ENCODE measurements around the gene RPS25. TPM values are rescaled to one million over a fixed set of nuclear protein-coding genes. Genes with fewer than 3 reads are reported as not detected.

RPS25 gene
- total RNA-seq, 2 donors from 2014 or later: 2,323 to 2,414 TPM

DNA sequence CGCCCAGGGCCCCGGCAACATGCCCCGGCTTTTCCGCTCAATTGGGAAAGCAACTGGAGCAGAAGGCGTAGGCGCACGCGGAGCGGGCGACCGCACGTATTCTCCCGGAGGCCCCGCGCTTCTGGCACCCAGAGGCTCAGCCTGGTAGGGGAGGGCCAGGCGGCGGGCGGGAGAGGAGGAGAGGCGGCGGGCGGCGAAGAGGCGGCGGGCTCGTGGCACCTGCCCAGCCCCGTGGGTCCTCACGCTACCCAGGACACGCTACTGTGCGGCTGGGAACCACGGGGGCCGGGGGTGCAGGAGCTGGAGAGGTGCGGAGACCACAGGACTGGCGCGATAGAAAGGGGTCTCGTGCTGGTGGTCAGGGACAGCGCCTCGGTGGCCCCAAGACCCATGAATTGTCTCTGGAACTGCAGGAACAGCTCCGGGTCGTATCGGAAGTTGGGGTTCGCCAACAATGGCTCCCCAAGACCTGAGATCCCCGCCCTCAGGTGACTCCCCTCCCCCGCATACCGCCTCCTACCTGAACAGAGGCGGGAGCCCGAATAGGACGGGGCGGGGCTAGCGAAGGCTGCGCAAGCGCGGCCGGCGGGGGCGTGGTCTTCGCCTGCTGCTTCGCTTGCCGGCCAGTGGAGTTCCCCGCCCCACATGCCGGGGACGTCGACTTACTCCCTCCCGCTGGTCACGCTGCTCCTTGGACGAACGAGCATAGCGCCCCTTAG, 12.3 kb upstream of the RPS25 start, which contains the start of gene SLC37A4:
TSS of gene SLC37A4 (minus strand) at position 549 of the 719 bp plus-strand sequence.
- peaks cover 23% of the 10 kb centered on the region for H3K4me1 Mint-ChIP-seq
- H3K4me3 Mint-ChIP-seq: peak within 1 kb of the TSS; percentile 89
- H3K36me3 Mint-ChIP-seq (ENCODE audit: low read depth): peaks cover under 1% of the 10 kb centered on the region

DNA sequence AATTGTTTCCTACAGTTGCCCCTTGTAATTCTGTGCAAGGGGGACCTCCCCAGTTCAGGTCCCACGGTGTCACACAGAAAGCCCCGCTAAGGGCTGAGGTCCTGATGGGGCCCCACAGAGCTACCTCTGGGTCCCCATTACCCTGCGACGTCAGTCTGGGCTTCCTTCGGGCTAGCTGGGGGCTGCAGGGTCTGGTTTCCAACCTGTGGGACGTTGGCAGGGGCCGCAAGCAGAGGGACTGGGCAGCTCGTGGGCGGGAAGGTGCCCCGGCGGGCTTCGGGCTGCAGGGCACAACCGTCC, 11.8 kb upstream of the RPS25 start:
- no peak for ATAC-seq
- Mint-ChIP-seq H3K4me1 (peaks cover 28% of the 10 kb centered on the region), H3K27me3 (no peaks in the 10 kb centered on the region), H3K4me3 (peak overlapping the region; percentile 89), H3K36me3 (ENCODE audit: low read depth) (peaks cover 5% of the 10 kb centered on the region), H3K27ac (peak overlapping the region; percentile 87)
- DNase-seq: no peak
- H3K9me3 ChIP-seq (ENCODE audit: control insufficient read depth, low read length, poor library complexity, severe bottlenecking): no peaks in the 10 kb centered on the region

More for the DNA sequence above, 12.3 kb upstream of the RPS25 start, which contains the start of gene SLC37A4:
- peak; percentile 99 to 100 (median 99) for DNase-seq
- H3K9me3 ChIP-seq (ENCODE audit: control insufficient read depth, low read length, poor library complexity, severe bottlenecking): no peaks in the 10 kb centered on the region
- Mint-ChIP-seq H3K27ac (peak within 1 kb of the TSS; percentile 87), H3K27me3 (no peaks in the 10 kb centered on the region)
- peak; percentile 91 for ATAC-seq

DNA sequence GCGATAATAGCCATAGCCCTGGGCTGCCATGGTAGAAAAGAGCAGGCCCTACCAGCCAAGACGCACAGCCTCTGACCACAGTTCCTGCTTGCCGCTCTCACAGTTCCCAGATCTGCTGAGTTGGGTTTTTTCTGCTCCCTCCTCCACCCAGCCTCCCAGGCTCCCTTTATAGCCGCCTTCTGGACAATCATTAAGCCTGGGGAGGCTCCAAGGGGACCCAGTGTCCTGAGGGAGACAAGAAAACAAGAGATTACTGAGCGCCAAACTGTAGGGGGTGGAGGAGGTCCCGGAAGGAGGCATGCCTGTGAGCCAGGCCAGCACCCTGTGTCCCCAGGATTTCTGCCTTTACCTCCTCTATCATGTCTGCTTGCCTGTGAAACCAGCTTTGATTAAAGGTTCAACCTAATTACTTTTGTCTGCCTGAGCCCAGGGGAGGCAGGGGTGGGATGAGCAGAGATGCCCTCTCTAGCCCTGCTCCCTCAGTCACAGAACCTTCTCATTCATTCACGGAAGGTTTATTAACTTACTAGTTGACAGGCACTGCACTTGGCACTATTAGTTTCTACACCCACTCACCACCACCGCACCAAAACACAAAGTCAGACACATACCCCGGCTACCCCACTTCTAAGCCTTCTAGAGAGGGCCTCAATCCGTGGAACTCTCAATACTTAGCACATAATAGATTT, 11.3 kb upstream of the RPS25 start:
- H3K27ac Mint-ChIP-seq: peak overlapping the region; percentile 87
- ATAC-seq (no peak), DNase-seq (no peak)
- H3K36me3 Mint-ChIP-seq (ENCODE audit: low read depth): peaks cover 5% of the 10 kb centered on the region
- H3K9me3 ChIP-seq (ENCODE audit: control insufficient read depth, low read length, poor library complexity, severe bottlenecking): no peaks in the 10 kb centered on the region
- H3K4me3 Mint-ChIP-seq: peak overlapping the region; percentile 89
- peaks cover 31% of the 10 kb centered on the region for H3K4me1 Mint-ChIP-seq
- H3K27me3 Mint-ChIP-seq: no peaks in the 10 kb centered on the region

DNA sequence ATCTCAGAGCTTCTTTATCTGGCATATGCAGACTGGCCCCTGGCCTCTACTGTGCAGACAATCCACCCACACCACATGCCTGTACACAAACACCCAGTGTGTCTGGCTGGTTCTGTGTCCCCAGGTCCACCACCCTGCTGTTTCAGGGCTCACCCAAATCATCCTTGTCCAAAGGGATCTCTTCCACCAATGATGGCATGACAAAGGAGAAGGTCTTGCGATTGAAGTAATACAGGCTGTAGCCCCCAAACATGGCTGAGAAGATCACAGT, 10.9 kb upstream of the RPS25 start:
- no peaks in the 10 kb centered on the region for H3K9me3 ChIP-seq (ENCODE audit: control insufficient read depth, low read length, poor library complexity, severe bottlenecking)
- Mint-ChIP-seq H3K27ac (peak overlapping the region; percentile 87), H3K4me1 (peaks cover 35% of the 10 kb centered on the region), H3K27me3 (no peaks in the 10 kb centered on the region), H3K4me3 (peak overlapping the region; percentile 89), H3K36me3 (ENCODE audit: low read depth) (peaks cover 5% of the 10 kb centered on the region)
- ATAC-seq (no peak), DNase-seq (no peak)

DNA sequence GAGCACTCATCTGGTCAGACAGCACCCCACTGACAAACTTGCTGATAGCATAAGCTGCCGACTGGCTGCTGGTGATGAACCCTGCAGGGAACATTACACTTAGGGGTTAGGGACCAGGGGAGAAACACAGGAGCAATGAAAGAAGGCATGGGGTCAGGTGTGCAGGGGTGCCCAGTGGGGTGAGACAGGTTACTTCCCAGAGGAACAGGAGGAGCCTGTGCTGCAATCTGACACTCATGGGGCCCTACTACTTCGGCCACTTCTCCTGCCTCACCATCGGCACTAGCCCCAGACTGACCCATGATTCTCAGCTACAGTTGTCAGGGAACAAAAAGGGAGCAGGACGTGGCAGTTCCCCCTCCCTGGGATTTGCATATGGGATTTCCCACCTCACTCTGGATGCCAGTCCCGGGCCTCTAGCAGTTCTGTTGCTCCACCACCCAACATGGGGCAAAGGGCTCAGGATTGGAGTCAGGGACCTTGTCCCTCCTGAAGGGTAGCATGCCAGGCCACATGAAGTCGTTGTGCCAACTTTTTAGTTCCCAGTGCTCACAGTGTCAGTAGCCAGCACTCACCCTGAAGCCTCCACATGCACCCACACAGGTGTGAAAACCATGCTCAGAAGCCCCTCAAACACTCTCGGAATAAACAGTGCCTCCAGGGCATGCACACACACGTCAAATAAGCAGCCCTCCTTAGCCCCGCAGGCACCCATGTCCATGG, 10.4 kb upstream of the RPS25 start:
- no peaks in the 10 kb centered on the region for H3K9me3 ChIP-seq (ENCODE audit: control insufficient read depth, low read length, poor library complexity, severe bottlenecking)
- DNase-seq: no peak
- Mint-ChIP-seq H3K36me3 (ENCODE audit: low read depth) (peaks cover 6% of the 10 kb centered on the region), H3K27ac (peak overlapping the region; percentile 87), H3K4me1 (peaks cover 37% of the 10 kb centered on the region), H3K4me3 (peak overlapping the region; percentile 89), H3K27me3 (no peaks in the 10 kb centered on the region)
- ATAC-seq: no peak

DNA sequence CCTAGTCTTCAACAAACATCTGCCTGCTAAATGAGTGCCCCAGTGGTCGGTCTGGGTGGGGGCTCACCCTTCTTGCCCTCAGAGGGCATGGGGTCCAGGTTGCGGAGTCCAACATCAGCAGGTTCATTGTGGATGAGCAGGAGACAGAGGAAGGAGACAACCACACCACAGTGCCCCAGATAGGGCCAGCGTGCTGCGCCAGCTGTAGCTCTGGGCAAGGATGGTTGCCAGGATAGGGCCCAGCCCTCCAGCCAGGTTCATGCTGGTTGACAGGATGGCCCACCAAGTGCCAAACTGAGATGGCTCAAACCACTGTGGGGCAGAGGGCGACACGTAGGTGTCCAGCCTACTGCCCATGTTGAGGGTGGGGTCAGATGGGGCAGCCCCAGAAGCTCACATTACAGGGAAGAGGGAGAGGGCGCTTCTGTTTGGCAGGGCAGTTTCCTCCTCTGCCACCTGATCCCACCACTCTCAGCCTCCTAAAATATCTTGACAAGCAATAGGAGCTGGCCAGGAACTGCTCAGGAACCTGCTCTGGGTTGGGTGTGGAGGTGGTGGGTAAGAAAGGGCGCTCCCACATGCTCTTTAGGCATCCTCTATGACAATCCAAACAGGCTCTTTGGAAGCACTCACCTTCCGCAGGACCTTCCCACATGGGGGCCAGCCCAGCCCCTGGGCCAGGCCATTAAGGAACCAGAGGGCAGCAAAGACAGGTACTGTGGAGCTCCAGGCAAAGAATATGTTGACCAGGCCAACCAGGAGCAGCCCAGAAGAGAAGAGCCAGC, 9.6 kb upstream of the RPS25 start:
- H3K27ac Mint-ChIP-seq: no peak overlapping the region
- H3K36me3 Mint-ChIP-seq (ENCODE audit: low read depth): peaks cover 7% of the 10 kb centered on the region
- peak overlapping the region; percentile 56 for H3K4me3 Mint-ChIP-seq
- H3K27me3 Mint-ChIP-seq: no peaks in the 10 kb centered on the region
- no peak for DNase-seq
- ATAC-seq: no peak
- peaks cover 42% of the 10 kb centered on the region for H3K4me1 Mint-ChIP-seq
- no peaks in the 10 kb centered on the region for H3K9me3 ChIP-seq (ENCODE audit: control insufficient read depth, low read length, poor library complexity, severe bottlenecking)

DNA sequence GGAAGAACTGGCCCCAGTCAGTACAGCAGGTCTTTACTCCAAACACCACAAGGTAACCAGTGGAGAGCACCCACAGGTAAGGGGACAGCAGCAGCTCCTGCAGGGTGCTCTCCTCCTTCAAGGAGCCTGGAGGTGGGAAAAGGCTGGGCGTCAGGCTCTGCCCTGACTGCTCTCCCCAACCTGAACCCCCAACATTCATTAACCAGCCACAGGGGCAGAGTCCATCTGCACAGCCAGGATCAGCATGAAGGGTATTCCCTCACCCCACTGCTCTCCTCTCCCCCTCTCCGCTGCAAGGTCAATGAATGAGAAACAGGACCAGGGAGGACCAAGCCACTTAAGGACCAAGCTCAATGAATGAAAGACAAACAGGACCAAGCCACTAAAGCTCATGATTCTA, 8.8 kb upstream of the RPS25 start:
- H3K9me3 ChIP-seq (ENCODE audit: control insufficient read depth, low read length, poor library complexity, severe bottlenecking): no peaks in the 10 kb centered on the region
- Mint-ChIP-seq H3K4me1 (peaks cover 42% of the 10 kb centered on the region), H3K4me3 (no peak overlapping the region), H3K27ac (peak overlapping the region; percentile 32), H3K36me3 (ENCODE audit: low read depth) (peaks cover 7% of the 10 kb centered on the region), H3K27me3 (no peaks in the 10 kb centered on the region)
- no peak for ATAC-seq
- DNase-seq: no peak

DNA sequence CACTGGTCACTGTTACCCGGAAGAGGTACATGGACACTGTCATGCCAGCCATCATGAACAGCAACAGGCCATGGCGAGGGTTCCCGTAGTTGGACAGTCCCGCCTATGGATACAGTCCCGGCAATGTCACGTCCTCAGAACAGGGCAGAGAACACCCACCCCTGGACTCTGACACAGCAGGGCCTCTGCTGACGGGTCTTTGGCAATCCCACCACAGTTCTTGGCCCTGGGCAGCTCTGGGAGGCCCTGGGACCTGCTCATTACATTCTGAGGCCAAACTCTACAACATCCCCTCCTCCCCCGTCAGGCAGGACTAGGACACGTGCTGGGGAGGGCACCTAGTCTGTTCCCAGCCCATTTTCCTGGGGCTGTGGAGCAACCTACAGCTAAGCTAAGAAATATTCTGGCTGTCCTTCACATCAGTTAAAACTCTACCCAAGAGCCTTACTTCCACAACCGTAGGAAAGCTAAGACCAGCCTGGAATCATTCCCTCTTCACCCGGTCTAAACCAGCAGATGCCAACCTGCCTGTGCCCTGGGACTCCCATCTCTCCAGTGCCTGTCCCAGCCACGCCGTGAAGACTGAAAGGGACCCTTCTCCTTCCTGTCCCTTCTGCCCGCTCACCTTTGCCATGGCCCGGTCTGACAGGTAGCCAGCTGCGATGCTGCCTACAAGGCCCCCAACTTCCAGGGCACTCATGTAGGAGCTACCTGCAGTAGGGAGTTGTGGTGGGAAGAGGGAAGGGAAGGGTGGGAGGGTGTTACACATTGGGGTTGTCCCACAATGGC, 8.0 kb upstream of the RPS25 start:
- H3K4me3 Mint-ChIP-seq: no peak overlapping the region
- peaks cover 7% of the 10 kb centered on the region for H3K36me3 Mint-ChIP-seq (ENCODE audit: low read depth)
- no peak for ATAC-seq
- H3K9me3 ChIP-seq (ENCODE audit: control insufficient read depth, low read length, poor library complexity, severe bottlenecking): no peaks in the 10 kb centered on the region
- DNase-seq: no peak
- no peaks in the 10 kb centered on the region for H3K27me3 Mint-ChIP-seq
- peak overlapping the region; percentile 32 for H3K27ac Mint-ChIP-seq
- peaks cover 49% of the 10 kb centered on the region for H3K4me1 Mint-ChIP-seq

DNA sequence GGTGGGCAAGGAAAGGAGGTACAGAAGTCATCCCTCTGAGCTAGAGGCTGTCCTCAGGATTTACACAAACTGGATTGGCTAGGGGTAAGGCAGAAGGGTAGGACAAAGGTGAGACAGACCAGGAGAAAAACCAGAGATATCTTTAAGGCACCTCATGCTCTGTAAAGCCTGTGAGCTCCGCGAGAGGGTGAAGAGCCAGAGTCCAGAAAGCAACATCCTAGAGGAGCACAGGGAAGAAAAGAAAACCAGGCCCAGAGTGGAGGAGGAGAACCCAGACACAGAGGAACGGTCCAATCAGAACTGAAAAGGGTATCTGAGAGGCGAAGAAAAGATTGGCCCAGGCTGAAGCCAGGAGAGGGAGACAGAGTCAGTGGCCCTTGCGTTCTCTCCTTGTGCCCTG, 7.4 kb upstream of the RPS25 start:
- no peaks in the 10 kb centered on the region for H3K9me3 ChIP-seq (ENCODE audit: control insufficient read depth, low read length, poor library complexity, severe bottlenecking)
- ATAC-seq (no peak), DNase-seq (no peak)
- Mint-ChIP-seq H3K27ac (peak overlapping the region; percentile 32), H3K27me3 (no peaks in the 10 kb centered on the region), H3K4me1 (peaks cover 50% of the 10 kb centered on the region), H3K36me3 (ENCODE audit: low read depth) (peaks cover 7% of the 10 kb centered on the region), H3K4me3 (peak overlapping the region; percentile 70)

DNA sequence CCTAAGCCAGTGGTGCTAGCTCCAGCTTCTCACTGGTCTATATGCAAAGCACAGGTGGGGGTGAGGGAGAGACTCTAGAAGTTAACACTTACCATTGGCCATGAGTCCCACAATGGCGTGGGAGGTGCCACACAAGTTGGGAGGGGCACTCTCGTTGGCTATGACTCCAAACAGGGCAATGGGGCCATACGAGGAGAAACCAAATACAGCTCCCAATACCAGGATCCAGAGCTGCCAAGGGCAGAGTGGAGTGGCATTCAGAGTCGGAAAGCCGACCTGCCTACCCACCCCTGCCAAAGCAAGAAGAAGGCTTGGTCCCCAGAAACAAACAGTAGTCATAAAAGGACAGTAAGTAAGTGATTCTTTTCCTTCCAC, 6.9 kb upstream of the RPS25 start:
- no peak for ATAC-seq
- H3K36me3 Mint-ChIP-seq (ENCODE audit: low read depth): peaks cover 7% of the 10 kb centered on the region
- peak overlapping the region; percentile 70 for H3K4me3 Mint-ChIP-seq
- no peaks in the 10 kb centered on the region for H3K27me3 Mint-ChIP-seq
- no peaks in the 10 kb centered on the region for H3K9me3 ChIP-seq (ENCODE audit: control insufficient read depth, low read length, poor library complexity, severe bottlenecking)
- peaks cover 51% of the 10 kb centered on the region for H3K4me1 Mint-ChIP-seq
- no peak for DNase-seq
- H3K27ac Mint-ChIP-seq: peak overlapping the region; percentile 78

DNA sequence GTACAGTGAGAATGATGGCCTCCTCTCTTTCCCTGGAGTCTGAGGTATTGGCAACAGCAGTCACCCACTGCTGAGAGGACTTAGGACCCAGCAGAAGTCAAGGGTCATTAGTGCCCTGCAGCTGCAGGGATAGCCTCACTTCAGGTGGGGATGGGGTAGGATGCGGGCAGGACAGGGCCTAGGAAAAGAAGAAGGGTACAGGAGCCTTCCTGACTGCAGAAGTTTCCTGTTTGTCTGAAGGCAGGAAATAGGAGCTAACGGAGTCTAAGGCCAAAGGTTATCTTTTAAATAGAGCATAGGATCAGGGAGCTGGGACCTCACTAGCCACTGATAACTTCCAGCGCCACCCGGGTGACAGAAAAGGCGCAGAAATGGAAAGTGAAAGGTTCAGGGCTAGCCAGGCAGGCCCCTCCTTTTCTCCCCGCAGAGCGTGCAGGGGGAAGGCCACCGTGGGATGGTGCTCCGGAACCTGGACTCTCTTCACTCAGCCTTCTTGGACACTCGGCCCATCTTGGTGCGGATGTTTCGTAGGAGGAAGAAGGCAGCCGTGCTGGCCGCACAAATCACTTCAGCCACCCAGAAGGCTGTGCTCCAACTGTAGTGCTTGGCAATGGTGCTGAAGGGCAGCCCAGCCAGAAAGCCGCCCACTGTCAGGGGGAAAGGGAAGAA, 6.4 kb upstream of the RPS25 start:
- H3K9me3 ChIP-seq (ENCODE audit: control insufficient read depth, low read length, poor library complexity, severe bottlenecking): no peaks in the 10 kb centered on the region
- ATAC-seq: no peak
- no peak for DNase-seq
- Mint-ChIP-seq H3K36me3 (ENCODE audit: low read depth) (peaks cover 7% of the 10 kb centered on the region), H3K4me1 (peaks cover 52% of the 10 kb centered on the region), H3K27ac (peak overlapping the region; percentile 78), H3K4me3 (peak overlapping the region; percentile 41), H3K27me3 (no peaks in the 10 kb centered on the region)

DNA sequence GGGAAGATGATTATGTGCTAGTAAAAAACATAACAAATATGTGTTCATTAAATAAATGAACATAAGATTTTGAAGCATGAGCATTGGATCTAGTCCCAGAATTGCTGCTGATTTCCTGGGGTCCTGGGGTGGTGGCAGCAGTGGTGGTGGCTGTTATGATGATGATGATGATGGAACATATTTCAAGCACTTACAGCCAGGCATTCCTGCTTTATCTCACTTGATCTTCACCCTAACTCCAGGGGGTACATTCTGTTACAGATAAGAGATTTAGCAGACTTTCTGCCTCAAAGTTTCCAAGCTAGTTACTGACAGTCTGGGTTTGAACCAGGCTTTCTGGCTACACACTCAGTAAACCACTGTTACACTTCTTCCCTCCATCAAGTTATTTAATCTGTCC, 5.6 kb upstream of the RPS25 start:
- H3K4me1 Mint-ChIP-seq: peaks cover 47% of the 10 kb centered on the region
- no peaks in the 10 kb centered on the region for H3K27me3 Mint-ChIP-seq
- ATAC-seq (no peak), DNase-seq (no peak)
- H3K36me3 Mint-ChIP-seq (ENCODE audit: low read depth): peaks cover 7% of the 10 kb centered on the region
- peak overlapping the region; percentile 78 for H3K27ac Mint-ChIP-seq
- H3K9me3 ChIP-seq (ENCODE audit: control insufficient read depth, low read length, poor library complexity, severe bottlenecking): no peaks in the 10 kb centered on the region
- no peak overlapping the region for H3K4me3 Mint-ChIP-seq

Data from T-helper 17 cell (primary cell).